HS-5 (cell line): ENCODE results near the gene ZNF280D.
"Not testable (repeated sequence)": the region's sequence is repeated elsewhere in the genome, so short reads cannot be mapped to it uniquely, and the experiment has no call there.

ENCODE experiments used
- DNase-seq: peaks from one replicate; pipeline ENCODE4 v3.0.0-alpha.2; 2012; ENCODE audit warnings: low read depth

The ZNF280D gene

GRCh38 chr15:56733136-56734012, at the start of gene ZNF280D:
TSS of gene ZNF280D (minus strand) at chr15:56733509. CDS start at chr15:56707109, 26,400 bp downstream.
- peak; percentile 58 for DNase-seq

GRCh38 chr15:56782306-56782705, 49.0 kb upstream of the ZNF280D start:
- DNase-seq: no peak

- DNase-seq: no peak
Measured at GRCh38 chr15:56781666-56782065, 48.4 kb upstream of the ZNF280D start.

GRCh38 chr15:56780102-56780725, 46.9 kb upstream of the ZNF280D start:
- not testable (repeated sequence) for DNase-seq

- DNase-seq: not testable (repeated sequence)
Measured at GRCh38 chr15:56779449-56779848, 46.1 kb upstream of the ZNF280D start.

- no peak for DNase-seq
Measured at GRCh38 chr15:56778761-56779160, 45.5 kb upstream of the ZNF280D start.

GRCh38 chr15:56776839-56777238, 43.5 kb upstream of the ZNF280D start:
- DNase-seq: no peak

GRCh38 chr15:56775641-56776040, 42.3 kb upstream of the ZNF280D start:
- DNase-seq: no peak

- no peak for DNase-seq
Measured at GRCh38 chr15:56774356-56774755, 41.0 kb upstream of the ZNF280D start.

- DNase-seq: no peak
Measured at GRCh38 chr15:56772868-56773639, 39.7 kb upstream of the ZNF280D start.

- DNase-seq: no peak
Measured at GRCh38 chr15:56770173-56770572, 36.9 kb upstream of the ZNF280D start.

- DNase-seq: no peak
Measured at GRCh38 chr15:56767315-56767714, 34.0 kb upstream of the ZNF280D start.

GRCh38 chr15:56765251-56765650, 31.9 kb upstream of the ZNF280D start:
- no peak for DNase-seq

- no peak for DNase-seq
Measured at GRCh38 chr15:56763141-56763895, 30.0 kb upstream of the ZNF280D start.

- DNase-seq: no peak
Measured at GRCh38 chr15:56760186-56760585, 26.9 kb upstream of the ZNF280D start.

GRCh38 chr15:56759450-56759845, 26.1 kb upstream of the ZNF280D start:
- peak; percentile 84 for DNase-seq

- DNase-seq: peak; percentile 67
Measured at GRCh38 chr15:56758770-56759449, 25.6 kb upstream of the ZNF280D start.

GRCh38 chr15:56757875-56758274, 24.6 kb upstream of the ZNF280D start:
- no peak for DNase-seq

- no peak for DNase-seq
Measured at GRCh38 chr15:56754772-56755370, 21.6 kb upstream of the ZNF280D start.

- DNase-seq: no peak
Measured at GRCh38 chr15:56752986-56753385, 19.7 kb upstream of the ZNF280D start.

- DNase-seq: no peak
Measured at GRCh38 chr15:56749982-56750381, 16.7 kb upstream of the ZNF280D start.
